ENCODE data around the gene ZNF223.

GRCh38 chr19:44042147-44042546 is 9.7 kb upstream of the ZNF223 start:
- TF ChIP-seq, protein P1, sequence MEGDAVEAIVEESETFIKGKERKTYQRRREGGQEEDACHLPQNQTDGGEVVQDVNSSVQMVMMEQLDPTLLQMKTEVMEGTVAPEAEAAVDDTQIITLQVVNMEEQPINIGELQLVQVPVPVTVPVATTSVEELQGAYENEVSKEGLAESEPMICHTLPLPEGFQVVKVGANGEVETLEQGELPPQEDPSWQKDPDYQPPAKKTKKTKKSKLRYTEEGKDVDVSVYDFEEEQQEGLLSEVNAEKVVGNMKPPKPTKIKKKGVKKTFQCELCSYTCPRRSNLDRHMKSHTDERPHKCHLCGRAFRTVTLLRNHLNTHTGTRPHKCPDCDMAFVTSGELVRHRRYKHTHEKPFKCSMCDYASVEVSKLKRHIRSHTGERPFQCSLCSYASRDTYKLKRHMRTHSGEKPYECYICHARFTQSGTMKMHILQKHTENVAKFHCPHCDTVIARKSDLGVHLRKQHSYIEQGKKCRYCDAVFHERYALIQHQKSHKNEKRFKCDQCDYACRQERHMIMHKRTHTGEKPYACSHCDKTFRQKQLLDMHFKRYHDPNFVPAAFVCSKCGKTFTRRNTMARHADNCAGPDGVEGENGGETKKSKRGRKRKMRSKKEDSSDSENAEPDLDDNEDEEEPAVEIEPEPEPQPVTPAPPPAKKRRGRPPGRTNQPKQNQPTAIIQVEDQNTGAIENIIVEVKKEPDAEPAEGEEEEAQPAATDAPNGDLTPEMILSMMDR (conservative IDR thresholded peaks at IDR 0.05) = no peak
- no peak for TF ChIP-seq EZH2 (IDR thresholded peaks at IDR 0.05; ENCODE audit: low read depth)

Measured in PC-9 (cell line).